DOHH2 (cell line): ENCODE results near the gene DNAH2.

ENCODE experiments used
- H3F3A ChIP-seq: fragments of 200-600 bp; sonication (generic), shearing (Covaris generic); 2 replicates; pipeline ENCODE4 v1.6.0; 2016; ENCODE audit warnings: antibody characterized with exemption, mild to moderate bottlenecking; ENCODE audit not compliant: control insufficient read depth, insufficient read depth
- H3K27ac ChIP-seq: fragments of 200-600 bp; sonication (generic); 2 replicates; pipeline ENCODE4 v1.5.1; 2014; ENCODE audit warnings: low read depth, mild to moderate bottlenecking, low read length, moderate library complexity
- H3K27me3 ChIP-seq: fragments of 200-600 bp; sonication (generic); 2 replicates; pipeline ENCODE4 v1.6.1; 2014; ENCODE audit warnings: mild to moderate bottlenecking, low read length, mixed read lengths; ENCODE audit not compliant: control insufficient read depth
- H3K36me3 ChIP-seq: fragments of 200-600 bp; sonication (generic); 2 replicates; pipeline ENCODE4 v1.6.1; 2014; ENCODE audit warnings: mild to moderate bottlenecking, low read length, moderate library complexity, mixed read lengths; ENCODE audit not compliant: control insufficient read depth
- H3K4me1 ChIP-seq: fragments of 200-600 bp; sonication (generic); 2 replicates; pipeline ENCODE4 v1.6.1; 2014; ENCODE audit warnings: mild to moderate bottlenecking, low read length, mixed read lengths; ENCODE audit not compliant: control insufficient read depth
- H3K4me2 ChIP-seq: fragments of 200-600 bp; sonication (generic); 2 replicates; pipeline ENCODE4 v1.6.0; 2014; ENCODE audit warnings: mild to moderate bottlenecking, low read length, moderate library complexity
- H3K4me3 ChIP-seq: fragments of 200-600 bp; sonication (generic); 2 replicates; pipeline ENCODE4 v1.5.1; 2014; ENCODE audit warnings: mild to moderate bottlenecking, low read length, mixed read lengths
- H3K79me2 ChIP-seq: fragments of 200-600 bp; sonication (generic); 2 replicates; pipeline ENCODE4 v1.6.1; 2014; ENCODE audit warnings: mild to moderate bottlenecking, low read length, mixed read lengths; ENCODE audit not compliant: control insufficient read depth
- H3K9me2 ChIP-seq: fragments of 200-600 bp; sonication (generic); replicated peaks from 2 replicates; pipeline ENCODE4 v1.6.1; 2014; ENCODE audit warnings: mild to moderate bottlenecking, low read length, mixed read lengths; ENCODE audit not compliant: control insufficient read depth
- H3K9me3 ChIP-seq: fragments of 200-600 bp; sonication (generic); 2 replicates; pipeline ENCODE4 v1.6.1; 2014; ENCODE audit warnings: antibody characterized with exemption, low read length, mixed read lengths; ENCODE audit not compliant: control insufficient read depth, insufficient read depth
- H4K20me1 ChIP-seq: fragments of 200-600 bp; sonication (generic); 2 replicates; pipeline ENCODE4 v1.6.0; 2014; ENCODE audit warnings: low read depth, mild to moderate bottlenecking, antibody characterized with exemption, low read length, moderate library complexity; ENCODE audit not compliant: control insufficient read depth, insufficient read depth
- EZH2phosphoT487 ChIP-seq: fragments of 200-600 bp; sonication (generic); IDR thresholded peaks from 2 replicates; pipeline ENCODE4 v1.6.1; 2017; ENCODE audit warnings: borderline replicate concordance, mild to moderate bottlenecking, antibody characterized with exemption, low read length, moderate library complexity, mixed read lengths
- TF ChIP-seq, protein P1 (sequence below): fragments of 200-600 bp; sonication (generic); IDR thresholded peaks from one replicate; pipeline ENCODE4 v1.5.1; 2014; ENCODE audit warnings: antibody characterized with exemption, mild to moderate bottlenecking, low read depth, low read length; ENCODE audit not compliant: poor library complexity, severe bottlenecking

The DNAH2 gene

DNA sequence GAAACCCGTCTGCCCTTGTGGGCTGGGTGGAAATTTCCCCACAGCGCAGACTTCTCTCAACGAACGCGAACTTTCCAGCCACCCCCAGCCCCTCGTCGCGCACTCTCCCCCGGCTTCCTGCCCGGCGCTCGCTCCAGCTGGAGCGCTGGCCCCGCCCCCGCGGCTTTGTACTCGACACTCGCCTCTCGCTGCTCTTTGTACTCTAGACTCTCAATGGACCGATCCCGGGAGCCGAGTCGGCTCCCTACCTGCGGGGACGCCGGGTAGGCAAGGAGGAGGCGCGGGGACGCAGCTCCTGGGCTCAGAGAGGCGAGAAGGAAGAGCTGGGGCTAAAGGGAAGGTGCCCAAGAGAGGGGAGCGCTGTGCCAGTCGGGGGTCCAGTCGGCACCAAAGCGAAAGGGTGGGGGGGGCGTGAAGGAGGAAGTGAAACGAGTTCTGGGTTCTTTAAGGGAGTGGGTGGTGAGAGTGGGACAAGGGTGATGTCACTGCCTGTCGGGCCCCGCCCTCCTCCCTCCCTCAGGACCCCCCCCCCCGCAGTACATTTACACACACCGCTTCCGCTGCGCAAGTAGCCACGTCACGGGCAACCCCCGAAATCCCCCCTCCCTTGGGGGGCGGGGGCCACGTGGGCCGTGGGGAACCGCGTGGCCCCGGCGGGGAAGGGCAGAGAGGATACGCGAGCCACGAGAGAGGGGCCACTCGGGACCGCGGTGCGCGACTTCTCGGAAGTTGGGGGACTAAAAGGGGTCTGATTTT, 126.2 kb downstream of the DNAH2 start:
- H3K9me2 ChIP-seq: no peaks in the 10 kb centered on the region
- H3K4me1 ChIP-seq: peaks cover 36% of the 10 kb centered on the region
- peaks cover 74% of the 10 kb centered on the region for H3K79me2 ChIP-seq
- H3K27me3 ChIP-seq: no peaks in the 10 kb centered on the region
- TF ChIP-seq EZH2phosphoT487: no peak
- TF ChIP-seq, protein P1, sequence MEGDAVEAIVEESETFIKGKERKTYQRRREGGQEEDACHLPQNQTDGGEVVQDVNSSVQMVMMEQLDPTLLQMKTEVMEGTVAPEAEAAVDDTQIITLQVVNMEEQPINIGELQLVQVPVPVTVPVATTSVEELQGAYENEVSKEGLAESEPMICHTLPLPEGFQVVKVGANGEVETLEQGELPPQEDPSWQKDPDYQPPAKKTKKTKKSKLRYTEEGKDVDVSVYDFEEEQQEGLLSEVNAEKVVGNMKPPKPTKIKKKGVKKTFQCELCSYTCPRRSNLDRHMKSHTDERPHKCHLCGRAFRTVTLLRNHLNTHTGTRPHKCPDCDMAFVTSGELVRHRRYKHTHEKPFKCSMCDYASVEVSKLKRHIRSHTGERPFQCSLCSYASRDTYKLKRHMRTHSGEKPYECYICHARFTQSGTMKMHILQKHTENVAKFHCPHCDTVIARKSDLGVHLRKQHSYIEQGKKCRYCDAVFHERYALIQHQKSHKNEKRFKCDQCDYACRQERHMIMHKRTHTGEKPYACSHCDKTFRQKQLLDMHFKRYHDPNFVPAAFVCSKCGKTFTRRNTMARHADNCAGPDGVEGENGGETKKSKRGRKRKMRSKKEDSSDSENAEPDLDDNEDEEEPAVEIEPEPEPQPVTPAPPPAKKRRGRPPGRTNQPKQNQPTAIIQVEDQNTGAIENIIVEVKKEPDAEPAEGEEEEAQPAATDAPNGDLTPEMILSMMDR: no peak
- peak overlapping the region; percentile 93 for H3K4me2 ChIP-seq
- H3K4me3 ChIP-seq: peak overlapping the region; percentile 87
- peaks cover 74% of the 10 kb centered on the region for H3K36me3 ChIP-seq
- H4K20me1 ChIP-seq: peaks cover 8% of the 10 kb centered on the region; the same call in 1 of the 2 replicates
- no peaks in the 10 kb centered on the region for H3K9me3 ChIP-seq
- peak overlapping the region; percentile 96 for H3K27ac ChIP-seq
- H3F3A ChIP-seq: peaks cover 32% of the 10 kb centered on the region

DNA sequence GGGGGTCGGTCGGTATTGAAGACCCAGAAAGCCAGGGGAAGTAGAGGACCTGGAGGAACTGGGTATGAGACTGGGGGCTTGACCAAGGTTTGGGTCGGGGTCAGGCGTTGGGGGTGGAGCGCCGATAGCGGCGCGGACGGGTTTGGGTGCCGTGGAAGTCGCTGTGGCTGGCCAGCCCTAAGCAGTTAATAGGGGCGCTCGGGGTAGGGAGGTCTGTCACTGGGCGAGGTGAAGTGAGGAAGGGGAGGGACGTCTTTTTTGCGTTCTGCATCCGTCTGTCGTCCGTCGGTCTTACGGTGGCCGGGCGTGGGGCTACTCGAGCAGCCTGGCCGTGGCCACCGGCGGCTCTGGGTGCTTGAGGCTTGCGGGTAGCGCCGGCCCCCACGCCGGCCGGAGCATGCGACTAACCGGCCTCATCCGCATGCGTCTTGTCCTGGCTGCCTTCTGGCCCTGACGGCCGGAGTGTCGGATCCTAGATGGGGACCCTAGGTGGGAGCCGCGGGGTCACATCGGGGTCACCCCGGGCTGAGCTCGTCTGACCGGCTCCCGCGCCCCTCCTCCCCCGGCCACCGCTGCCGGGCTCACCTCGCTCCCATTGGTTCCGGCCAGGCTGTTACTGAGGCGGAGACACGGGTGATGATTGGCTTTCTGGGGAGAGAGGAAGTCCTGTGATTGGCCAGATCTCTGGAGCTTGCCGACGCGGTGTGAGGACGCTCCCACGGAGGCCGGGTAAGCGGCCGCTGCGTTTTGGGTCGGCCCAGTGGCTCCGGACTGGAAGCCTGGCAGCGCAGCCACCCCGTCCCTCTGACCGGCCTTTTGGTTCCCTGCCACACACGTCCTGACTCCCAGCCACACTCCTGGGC, 127.0 kb downstream of the DNAH2 start:
- Histone ChIP-seq H3K9me2 (no peaks in the 10 kb centered on the region), H3K4me2 (peak overlapping the region; percentile 93), H3K79me2 (peaks cover 66% of the 10 kb centered on the region), H3K27ac (peak overlapping the region; percentile 96), H3F3A (peaks cover 26% of the 10 kb centered on the region), H4K20me1 (peaks cover 8% of the 10 kb centered on the region; the same call in 1 of the 2 replicates), H3K4me3 (peak overlapping the region; percentile 87), H3K9me3 (no peaks in the 10 kb centered on the region), H3K4me1 (peaks cover 28% of the 10 kb centered on the region), H3K27me3 (no peaks in the 10 kb centered on the region), H3K36me3 (peaks cover 78% of the 10 kb centered on the region)
- no peak for TF ChIP-seq EZH2phosphoT487
- TF ChIP-seq, protein P1: no peak

DNA sequence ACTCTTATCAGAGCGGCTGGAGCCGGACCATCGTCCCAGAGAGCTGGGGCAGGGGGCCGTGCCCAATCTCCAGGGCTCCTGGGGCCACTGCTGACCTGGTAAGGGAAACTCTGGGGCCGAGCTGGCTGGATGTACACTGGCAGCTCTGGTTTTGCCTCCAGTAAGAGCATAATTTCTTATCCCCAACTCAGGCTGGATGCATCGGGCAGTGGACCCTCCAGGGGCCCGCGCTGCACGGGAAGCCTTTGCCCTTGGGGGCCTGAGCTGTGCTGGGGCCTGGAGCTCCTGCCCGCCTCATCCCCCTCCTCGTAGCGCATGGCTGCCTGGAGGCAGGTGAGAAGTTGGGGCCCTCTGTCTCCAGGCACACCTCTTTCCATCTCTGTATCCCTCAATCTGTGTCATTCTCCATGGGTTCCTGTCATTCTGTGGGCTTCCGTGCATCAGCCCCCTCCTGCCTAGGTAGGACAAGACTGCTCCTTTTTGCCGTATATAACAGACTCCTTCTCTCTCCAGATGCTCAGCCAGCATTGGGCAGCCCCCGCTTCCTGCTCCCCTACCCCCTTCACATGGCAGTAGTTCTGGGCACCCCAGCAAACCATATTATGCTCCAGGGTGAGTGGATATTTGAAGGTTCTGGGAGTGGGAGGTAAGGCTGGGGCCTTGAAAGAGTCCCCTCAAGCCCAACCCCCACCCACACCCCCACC, 128.0 kb downstream of the DNAH2 start:
- H3F3A ChIP-seq: peaks cover 30% of the 10 kb centered on the region
- peaks cover 78% of the 10 kb centered on the region for H3K36me3 ChIP-seq
- H3K27me3 ChIP-seq: no peaks in the 10 kb centered on the region
- H4K20me1 ChIP-seq: peaks cover 8% of the 10 kb centered on the region; the same call in 1 of the 2 replicates
- no peak for TF ChIP-seq EZH2phosphoT487
- TF ChIP-seq, protein P1: no peak
- H3K9me2 ChIP-seq: no peaks in the 10 kb centered on the region
- peak overlapping the region; percentile 87 for H3K4me3 ChIP-seq
- peaks cover 23% of the 10 kb centered on the region for H3K4me1 ChIP-seq
- peaks cover 56% of the 10 kb centered on the region for H3K79me2 ChIP-seq
- no peaks in the 10 kb centered on the region for H3K9me3 ChIP-seq
- peak overlapping the region; percentile 93 for H3K4me2 ChIP-seq
- H3K27ac ChIP-seq: no peak overlapping the region
